D721Med (cell line): ENCODE data around the gene PRDM10.

Source experiments
- DNase-seq: peaks from one replicate; pipeline ENCODE4 v3.0.0; 2011; ENCODE audit warnings: low spot score; ENCODE audit not compliant: insufficient read length
- FAIRE-seq: peaks from 2 replicates; lab custom pipeline; 2011; peaks lifted over from hg19 to GRCh38; lab: Jason Lieb, UNC
- CTCF ChIP-seq: IDR thresholded peaks from 2 replicates; pipeline ENCODE4 v1.5.1; 2012; ENCODE audit warnings: mild to moderate bottlenecking, control low read depth; ENCODE audit not compliant: insufficient read depth; ENCODE audit errors: missing control alignments

Gene PRDM10

GRCh38 chr11:129929721-129930120, 72.9 kb downstream of the PRDM10 start:
- no peak for TF ChIP-seq CTCF
- FAIRE-seq (no peak), DNase-seq (no peak)

GRCh38 chr11:129928923-129929692, 73.5 kb downstream of the PRDM10 start:
- TF ChIP-seq CTCF: no peak
- no peak for FAIRE-seq
- DNase-seq: no peak

DNA sequence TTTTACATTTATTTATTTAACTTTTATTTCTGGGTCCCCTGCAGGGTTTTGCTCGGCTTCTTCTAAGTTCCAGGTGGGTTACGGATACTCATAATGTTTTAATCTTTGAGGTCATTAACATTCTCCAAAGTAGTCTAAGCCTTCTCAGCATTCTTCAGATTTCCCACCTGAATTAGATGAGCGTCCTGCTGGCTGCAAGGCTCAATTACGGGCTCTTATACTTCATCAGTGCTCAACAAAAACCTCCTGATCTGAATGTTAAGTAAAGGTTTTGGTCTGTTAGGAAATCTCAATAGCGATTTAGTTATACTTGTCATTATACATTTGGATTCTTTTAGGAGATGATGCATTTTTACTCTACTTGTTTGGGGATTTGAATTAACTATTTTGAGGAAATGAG, 80.0 kb downstream of the PRDM10 start:
- DNase-seq (no peak), FAIRE-seq (no peak)
- no peak for TF ChIP-seq CTCF

GRCh38 chr11:129918361-129918760, 84.3 kb downstream of the PRDM10 start:
- TF ChIP-seq CTCF: no peak
- DNase-seq (no peak), FAIRE-seq (no peak)

- FAIRE-seq (no peak), DNase-seq (no peak)
- TF ChIP-seq CTCF: no peak
Measured at GRCh38 chr11:129917231-129917630, 85.4 kb downstream of the PRDM10 start.

DNA sequence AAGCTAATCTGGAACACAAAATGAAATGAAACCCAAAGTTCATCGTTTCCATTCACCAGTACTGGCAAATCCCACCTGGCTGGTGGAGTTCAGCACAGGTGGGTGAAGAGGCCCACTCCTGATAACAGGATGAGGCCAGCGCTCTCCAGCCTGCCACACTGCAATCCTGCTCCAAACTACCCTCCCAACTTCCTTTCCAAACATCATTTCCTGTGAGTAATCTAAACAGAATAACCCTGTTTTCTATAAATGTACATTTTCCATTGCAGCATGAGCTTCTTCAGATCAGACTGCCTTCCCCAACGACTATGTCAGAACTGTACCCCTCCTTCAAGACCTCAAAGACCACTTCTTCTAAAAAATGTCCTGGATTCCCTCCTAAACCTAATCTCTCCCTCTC, 91.3 kb downstream of the PRDM10 start:
- FAIRE-seq (no peak), DNase-seq (no peak)
- no peak for TF ChIP-seq CTCF

GRCh38 chr11:129910360-129910759, 92.3 kb downstream of the PRDM10 start:
- FAIRE-seq (no peak), DNase-seq (no peak)
- TF ChIP-seq CTCF: no peak
